Amniotic epithelial cell (primary cell): ENCODE data around the gene INTS11.

Experiments
- DNase-seq: peaks from one replicate; pipeline ENCODE4 v3.0.0-alpha.2; 2010; ENCODE audit warnings: low read depth

Gene INTS11

GRCh38 chr1:1262758-1263157, 61.7 kb downstream of the INTS11 start:
- DNase-seq, result no peak

GRCh38 chr1:1262071-1262470, 62.4 kb downstream of the INTS11 start:
- DNase-seq, result no peak
